SK-N-MC (cell line): ENCODE measurements around the gene TOM1L1.

Experiments used
- EZH2 ChIP-seq: fragments of 200-600 bp; sonication (generic); IDR thresholded peaks from one replicate; pipeline ENCODE4 v1.6.1; 2017; ENCODE audit warnings: antibody characterized with exemption
- FOXP2 ChIP-seq: optimal IDR thresholded peaks from 2 replicates; pipeline ENCODE3; 2011; ENCODE audit warnings: mild to moderate bottlenecking, moderate library complexity; ENCODE audit not compliant: insufficient read depth; ENCODE audit errors: extremely low read length, control extremely low read depth
- POLR2AphosphoS5 ChIP-seq: IDR thresholded peaks from 2 replicates; pipeline ENCODE4 v1.6.1; 2012; ENCODE audit warnings: mild to moderate bottlenecking, low read depth, low read length, borderline replicate concordance

GRCh38 chr17:54881255-54881972, 19.2 kb upstream of the TOM1L1 start:
- TF ChIP-seq EZH2 (no peak), POLR2AphosphoS5 (no peak), FOXP2 (no peak)
